GM12865 (cell line): ENCODE data around the gene RUNX2.

Experiments
- DNase-seq: peaks from one replicate; pipeline ENCODE4 v3.0.0; 2010; ENCODE audit warnings: low read depth
- H3K4me3 ChIP-seq: 2 replicates; pipeline ENCODE4 v1.5.1; 2011; ENCODE audit warnings: mild to moderate bottlenecking, low read depth, low read length, control low read depth
- TF ChIP-seq, protein P1 (sequence below): IDR thresholded peaks from 2 replicates; pipeline ENCODE4 v1.5.1; 2011; ENCODE audit warnings: low read length, control low read depth, low read depth, inconsistent platforms; ENCODE audit not compliant: insufficient read depth; ENCODE audit errors: missing control alignments

RUNX2 gene

DNA sequence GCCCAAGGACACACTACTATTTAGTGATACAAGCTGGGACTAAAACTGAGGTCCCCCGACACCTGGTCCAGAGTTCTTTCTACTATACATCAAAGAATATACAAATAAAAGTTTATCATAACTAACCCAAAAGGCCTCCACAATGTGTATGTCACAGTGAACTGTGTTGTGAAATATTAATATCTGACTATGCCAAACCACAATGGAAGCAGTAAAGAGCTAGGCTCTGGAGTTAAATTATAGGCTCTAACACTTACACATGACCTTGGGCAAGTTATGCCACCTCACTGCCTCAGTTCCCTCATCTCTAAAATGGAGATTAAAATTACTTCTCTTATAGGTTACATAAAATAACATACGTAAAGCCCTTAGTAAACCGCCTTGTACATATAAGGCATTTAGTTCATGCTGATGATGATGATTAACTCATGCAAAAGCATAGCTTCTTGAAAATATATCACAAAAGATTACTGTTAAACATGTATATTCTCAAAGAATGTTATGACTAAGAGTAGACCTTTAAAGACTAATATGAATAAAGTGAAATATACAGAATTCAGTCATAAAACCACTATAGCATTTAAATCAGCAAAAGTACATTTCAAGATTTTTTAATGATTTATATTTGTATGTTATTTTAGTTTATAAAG is 43.9 kb downstream of the RUNX2 start:
- TF ChIP-seq, protein P1, sequence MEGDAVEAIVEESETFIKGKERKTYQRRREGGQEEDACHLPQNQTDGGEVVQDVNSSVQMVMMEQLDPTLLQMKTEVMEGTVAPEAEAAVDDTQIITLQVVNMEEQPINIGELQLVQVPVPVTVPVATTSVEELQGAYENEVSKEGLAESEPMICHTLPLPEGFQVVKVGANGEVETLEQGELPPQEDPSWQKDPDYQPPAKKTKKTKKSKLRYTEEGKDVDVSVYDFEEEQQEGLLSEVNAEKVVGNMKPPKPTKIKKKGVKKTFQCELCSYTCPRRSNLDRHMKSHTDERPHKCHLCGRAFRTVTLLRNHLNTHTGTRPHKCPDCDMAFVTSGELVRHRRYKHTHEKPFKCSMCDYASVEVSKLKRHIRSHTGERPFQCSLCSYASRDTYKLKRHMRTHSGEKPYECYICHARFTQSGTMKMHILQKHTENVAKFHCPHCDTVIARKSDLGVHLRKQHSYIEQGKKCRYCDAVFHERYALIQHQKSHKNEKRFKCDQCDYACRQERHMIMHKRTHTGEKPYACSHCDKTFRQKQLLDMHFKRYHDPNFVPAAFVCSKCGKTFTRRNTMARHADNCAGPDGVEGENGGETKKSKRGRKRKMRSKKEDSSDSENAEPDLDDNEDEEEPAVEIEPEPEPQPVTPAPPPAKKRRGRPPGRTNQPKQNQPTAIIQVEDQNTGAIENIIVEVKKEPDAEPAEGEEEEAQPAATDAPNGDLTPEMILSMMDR, result no peak
- no peak overlapping the region for H3K4me3 ChIP-seq
- no peak for DNase-seq

DNA sequence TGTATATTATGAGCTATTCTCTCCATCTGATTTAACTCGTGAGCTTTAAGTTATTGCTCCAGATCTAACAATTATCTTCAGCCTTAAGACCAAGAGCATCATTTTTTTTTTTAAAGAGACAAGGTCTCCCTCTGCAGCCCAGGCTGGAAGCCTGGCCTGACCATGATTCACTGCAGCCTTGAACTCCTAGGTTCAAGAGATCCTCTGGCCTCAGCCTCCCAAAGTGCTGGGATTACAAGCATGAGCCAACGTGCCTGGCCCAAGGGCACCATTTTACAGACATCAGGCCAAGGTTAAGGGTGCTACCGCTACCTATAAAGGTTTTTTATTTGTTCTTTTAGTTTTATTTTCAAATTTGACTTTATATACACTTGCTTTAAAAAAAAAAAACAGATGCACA is 47.3 kb downstream of the RUNX2 start:
- no peak overlapping the region for H3K4me3 ChIP-seq
- TF ChIP-seq, protein P1, result no peak
- no peak for DNase-seq

DNA sequence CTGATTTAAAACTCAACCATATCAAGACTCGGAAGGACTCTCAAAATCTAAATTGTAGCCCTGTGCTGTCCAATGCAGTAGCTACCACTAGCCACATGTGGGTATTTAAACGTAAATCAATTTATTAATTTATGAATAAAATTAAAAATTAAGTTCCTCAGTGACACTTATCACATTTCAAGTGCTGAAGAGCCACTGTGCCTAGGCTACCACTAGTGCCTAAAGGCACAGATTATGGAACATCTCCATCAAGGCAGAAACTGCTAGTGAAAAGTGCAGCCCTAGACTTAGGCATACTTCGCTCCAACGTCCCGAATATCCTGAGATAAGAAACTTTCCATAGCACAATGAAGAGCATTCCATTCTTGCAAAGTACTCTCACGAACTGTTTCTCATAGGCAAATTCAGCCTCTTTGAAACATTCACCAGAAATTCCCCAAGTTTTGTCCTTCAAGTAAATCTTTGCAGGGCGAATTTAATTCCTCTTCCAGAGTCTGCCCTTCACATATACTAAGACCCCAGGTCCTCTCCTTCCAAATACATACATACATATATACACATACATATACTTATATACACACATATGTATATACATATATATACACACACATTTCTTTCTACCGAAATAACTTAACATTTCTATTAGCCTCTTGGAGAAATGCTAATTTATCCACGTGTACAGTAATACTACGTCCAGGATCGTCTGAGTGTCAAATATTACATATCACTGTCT is 48.3 kb downstream of the RUNX2 start:
- TF ChIP-seq, protein P1, result no peak
- no peak for DNase-seq
- H3K4me3 ChIP-seq, result peak overlapping the region; percentile 84

DNA sequence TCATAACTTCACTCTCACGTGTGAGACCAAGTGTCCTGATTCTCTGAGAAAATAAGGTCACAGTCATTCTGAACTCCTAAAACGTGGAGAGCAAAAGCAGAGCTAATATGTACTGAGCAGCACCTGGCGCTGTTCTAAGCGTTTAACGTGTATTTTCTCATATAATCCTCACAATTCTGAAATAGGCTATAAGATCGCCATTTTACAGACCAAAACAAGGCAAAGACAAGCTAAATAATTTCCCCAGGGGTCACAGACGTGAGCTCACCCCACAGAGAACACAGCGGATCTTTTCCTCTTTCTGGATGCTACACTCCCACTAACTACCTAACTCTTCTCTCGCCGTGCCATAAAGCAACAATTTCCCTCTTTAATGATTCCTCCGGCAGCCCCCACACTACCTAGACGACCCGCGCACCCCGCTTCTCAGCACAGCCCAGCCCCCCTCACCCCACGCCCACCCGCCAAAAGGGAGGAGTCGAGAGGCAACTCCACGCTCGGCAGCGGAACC is 49.0 kb downstream of the RUNX2 start:
- peak; percentile 49 for DNase-seq
- peak overlapping the region; percentile 84 for H3K4me3 ChIP-seq
- TF ChIP-seq, protein P1, result no peak

DNA sequence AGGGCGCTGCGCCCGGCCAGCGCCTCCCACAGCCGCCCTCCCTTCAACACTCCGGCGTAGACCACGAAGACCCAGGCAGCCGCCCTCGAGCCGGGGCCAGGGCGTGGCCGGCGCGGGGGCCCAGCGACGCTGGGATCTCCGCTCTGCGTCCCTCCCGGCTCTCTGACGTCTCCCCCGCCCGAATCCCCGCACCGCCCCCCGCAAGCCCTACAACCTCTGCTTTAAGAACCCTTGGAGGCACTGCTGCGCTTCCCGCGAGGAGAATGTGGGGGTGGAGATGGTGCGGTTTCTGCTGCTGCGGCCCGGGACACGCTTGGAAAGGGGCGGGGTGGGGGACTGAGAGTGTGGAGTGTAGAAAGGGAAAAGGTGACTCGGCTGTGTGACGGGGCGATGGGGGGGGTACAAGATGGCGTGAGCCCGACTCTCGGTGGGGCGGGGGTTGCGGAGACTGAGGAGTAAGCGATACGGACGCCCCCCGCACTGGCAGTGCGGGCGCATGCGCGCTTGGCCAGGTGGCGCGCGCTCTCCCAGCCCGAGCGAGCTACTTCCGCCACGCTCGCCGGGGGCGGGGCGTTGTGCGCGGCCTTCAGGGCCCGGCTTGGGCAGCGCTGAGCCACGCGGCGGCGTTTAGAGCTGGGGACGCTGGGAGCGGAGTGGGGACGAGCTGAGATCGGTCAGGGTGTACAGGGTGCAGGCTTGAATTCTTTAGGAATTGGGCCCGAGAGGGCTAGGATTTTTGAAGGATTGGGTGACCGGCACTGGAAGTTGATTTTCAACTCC is 49.6 kb downstream of the RUNX2 start, which contains the start of gene SUPT3H:
Gene SUPT3H, minus strand, starts transcription at position 381 of the 780 bp plus-strand sequence.
- H3K4me3 ChIP-seq, result peak within 1 kb of the TSS; percentile 84
- TF ChIP-seq, protein P1, result peak; percentile 22
- peak; percentile 97 for DNase-seq

DNA sequence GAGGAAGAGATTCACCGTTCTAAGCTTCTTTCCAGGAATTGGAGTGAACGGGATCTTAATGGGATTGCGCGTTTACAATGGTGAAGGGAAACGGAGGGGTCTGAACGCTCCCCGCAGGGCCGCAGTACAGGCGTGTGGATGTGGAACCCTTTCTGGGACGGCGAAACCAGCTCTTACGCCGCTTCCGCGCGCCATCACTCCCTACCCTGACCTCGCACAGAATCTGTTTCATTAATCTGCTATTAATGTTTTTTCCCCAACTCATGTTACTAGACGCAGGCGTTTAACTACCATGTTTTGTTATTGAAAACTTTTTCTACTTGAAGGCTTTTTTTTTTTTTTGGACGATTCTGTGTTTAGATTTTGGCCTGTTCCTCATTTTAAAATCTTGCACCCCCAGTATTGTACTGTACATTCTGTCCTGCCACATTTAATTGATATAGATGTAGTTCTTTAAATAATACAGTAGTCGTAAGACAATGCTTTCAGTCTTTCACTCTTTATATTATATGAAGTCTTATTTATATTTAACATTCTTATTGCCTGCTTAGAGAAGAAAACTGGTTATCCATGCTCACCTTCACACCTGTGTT is 50.3 kb downstream of the RUNX2 start:
- peak; percentile 66 for DNase-seq
- peak overlapping the region; percentile 84 for H3K4me3 ChIP-seq
- TF ChIP-seq, protein P1, result no peak
